Measurements from ENCODE around the gene BIVM.

Gene BIVM

DNA sequence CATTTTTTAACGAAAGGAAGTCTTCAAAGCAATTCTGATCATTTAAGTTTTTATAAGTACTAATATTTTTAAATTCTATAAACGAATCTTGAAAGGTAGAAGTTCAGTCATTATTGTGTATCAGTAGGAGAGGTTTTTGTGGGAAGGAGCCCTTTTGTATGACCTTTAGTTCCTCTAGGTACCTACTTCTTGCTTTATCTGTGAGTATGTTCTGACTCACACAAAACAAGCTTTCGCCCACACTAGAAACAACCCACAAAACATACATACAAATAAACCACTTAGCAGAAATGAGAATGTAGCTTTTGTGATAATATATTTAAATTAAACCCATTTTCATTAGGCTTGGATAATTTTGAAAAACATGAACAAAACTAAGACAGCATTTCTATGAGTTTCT lies 74.7 kb downstream of the BIVM start:
- TF ChIP-seq, protein P1, sequence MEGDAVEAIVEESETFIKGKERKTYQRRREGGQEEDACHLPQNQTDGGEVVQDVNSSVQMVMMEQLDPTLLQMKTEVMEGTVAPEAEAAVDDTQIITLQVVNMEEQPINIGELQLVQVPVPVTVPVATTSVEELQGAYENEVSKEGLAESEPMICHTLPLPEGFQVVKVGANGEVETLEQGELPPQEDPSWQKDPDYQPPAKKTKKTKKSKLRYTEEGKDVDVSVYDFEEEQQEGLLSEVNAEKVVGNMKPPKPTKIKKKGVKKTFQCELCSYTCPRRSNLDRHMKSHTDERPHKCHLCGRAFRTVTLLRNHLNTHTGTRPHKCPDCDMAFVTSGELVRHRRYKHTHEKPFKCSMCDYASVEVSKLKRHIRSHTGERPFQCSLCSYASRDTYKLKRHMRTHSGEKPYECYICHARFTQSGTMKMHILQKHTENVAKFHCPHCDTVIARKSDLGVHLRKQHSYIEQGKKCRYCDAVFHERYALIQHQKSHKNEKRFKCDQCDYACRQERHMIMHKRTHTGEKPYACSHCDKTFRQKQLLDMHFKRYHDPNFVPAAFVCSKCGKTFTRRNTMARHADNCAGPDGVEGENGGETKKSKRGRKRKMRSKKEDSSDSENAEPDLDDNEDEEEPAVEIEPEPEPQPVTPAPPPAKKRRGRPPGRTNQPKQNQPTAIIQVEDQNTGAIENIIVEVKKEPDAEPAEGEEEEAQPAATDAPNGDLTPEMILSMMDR (IDR thresholded peaks at IDR 0.05; ENCODE audit: low read depth, low read length) = no peak
- DNase-seq (ENCODE audit: low read depth in 2 of 2) = peak; percentile 29 to 54
- no peak overlapping the region for H3K4me3 ChIP-seq (replicated peaks in 1 of 2; ENCODE audit: low read depth in 2 of 2, low read length in 2 of 2)

DNA sequence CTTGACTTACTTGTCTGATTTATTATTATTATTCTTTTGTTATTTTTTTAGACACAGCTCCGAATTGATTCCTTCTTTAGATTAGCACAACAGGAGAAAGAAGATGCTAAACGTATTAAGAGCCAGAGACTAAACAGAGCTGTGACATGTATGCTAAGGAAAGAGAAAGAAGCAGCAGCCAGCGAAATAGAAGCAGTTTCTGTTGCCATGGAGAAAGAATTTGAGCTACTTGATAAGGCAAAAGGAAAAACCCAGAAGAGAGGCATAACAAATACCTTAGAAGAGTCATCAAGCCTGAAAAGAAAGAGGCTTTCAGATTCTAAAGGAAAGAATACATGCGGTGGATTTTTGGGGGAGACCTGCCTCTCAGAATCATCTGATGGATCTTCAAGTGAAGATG lies 76.3 kb downstream of the BIVM start:
- no peak overlapping the region for H3K4me3 ChIP-seq (replicated peaks in 1 of 2; ENCODE audit: low read depth in 2 of 2, low read length in 2 of 2)
- DNase-seq (ENCODE audit: low read depth in 2 of 2) = no peak
- TF ChIP-seq, protein P1 (IDR thresholded peaks at IDR 0.05; ENCODE audit: low read depth, low read length) = no peak

DNA sequence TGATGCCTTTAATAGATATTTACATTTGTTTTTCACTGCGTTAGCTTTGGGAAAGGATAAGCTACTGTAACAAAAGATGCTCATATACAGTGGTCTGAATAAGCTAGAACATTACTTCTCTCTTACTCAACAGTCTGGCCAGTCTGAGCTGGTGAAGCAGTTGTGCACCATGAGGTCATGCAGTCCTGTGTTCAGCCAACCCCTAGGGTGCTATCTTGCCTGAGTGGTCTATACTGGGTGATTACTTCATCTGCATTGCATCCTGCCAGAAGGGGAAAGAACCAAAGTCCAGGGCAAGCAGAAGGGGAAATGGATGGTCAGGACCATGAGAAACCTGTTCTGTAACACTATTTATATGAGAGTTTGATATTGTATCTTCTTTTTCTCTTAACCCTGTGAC lies 78.4 kb downstream of the BIVM start:
- H3K4me3 ChIP-seq (replicated peaks in 1 of 2; ENCODE audit: low read depth in 2 of 2, low read length in 2 of 2) = no peak overlapping the region
- TF ChIP-seq, protein P1 (IDR thresholded peaks at IDR 0.05; ENCODE audit: low read depth, low read length) = no peak
- DNase-seq (ENCODE audit: low read depth in 2 of 2) = peak; percentile 48 to 77

DNA sequence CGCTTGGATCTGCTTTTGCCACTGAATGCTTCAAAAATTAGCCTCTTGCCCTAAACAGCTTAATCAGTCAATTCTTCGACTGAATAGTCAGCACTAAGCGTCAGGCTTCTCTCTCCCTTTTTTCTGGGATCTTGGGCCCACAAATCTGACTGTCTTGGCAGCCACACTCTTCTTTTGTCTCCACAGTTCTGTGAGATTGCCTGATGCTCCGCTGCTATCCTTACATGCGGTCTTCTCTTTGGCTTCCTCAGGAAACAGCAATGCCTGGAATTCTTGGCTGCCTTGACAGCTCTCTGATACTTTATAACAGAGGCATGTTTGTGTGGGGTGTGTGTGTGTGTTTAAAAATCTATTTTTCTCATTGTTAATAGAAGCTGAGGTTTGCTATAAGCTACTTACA lies 79.6 kb downstream of the BIVM start:
- DNase-seq (ENCODE audit: low read depth in 2 of 2) = peak; percentile 64 to 85
- H3K4me3 ChIP-seq (replicated peaks in 1 of 2; ENCODE audit: low read depth in 2 of 2, low read length in 2 of 2) = no peak overlapping the region
- TF ChIP-seq, protein P1 (IDR thresholded peaks at IDR 0.05; ENCODE audit: low read depth, low read length) = no peak

DNA sequence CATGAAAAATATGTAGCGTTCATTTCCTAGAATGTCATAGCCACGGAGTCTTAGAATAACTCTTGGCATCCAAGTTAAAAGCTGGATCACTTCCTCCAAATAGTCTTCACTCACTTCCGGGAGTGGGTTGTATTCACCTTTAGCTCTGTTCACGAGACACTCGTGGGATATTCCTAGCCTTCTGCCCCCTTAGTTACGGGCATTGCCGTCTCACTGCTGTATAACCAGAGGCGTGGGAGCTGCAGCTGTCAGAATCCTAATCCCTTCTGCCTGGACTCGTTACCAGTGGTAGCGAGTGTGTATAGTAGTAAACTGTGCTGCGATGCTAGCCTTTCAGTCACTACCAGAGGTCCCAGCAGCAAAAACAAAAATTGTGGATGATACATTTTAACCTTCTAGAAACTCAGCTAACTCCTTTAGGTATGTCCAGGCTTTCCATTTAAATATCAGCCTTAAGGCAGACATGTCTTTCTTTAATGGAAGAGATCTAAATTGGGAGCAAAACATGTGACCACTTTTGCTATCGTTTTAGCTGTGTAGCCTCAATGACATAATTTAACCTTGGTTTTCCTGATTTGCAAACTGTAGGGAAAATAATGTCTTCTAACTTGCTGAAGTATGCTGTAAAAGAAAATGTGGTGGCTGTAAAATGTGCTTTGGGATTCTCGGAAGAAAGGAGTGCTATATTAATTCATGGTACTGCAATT lies 81.0 kb downstream of the BIVM start:
- no peak overlapping the region for H3K4me3 ChIP-seq (replicated peaks in 1 of 2; ENCODE audit: low read depth in 2 of 2, low read length in 2 of 2)
- TF ChIP-seq, protein P1 (IDR thresholded peaks at IDR 0.05; ENCODE audit: low read depth, low read length) = no peak
- no peak for DNase-seq (ENCODE audit: low read depth in 2 of 2)

DNA sequence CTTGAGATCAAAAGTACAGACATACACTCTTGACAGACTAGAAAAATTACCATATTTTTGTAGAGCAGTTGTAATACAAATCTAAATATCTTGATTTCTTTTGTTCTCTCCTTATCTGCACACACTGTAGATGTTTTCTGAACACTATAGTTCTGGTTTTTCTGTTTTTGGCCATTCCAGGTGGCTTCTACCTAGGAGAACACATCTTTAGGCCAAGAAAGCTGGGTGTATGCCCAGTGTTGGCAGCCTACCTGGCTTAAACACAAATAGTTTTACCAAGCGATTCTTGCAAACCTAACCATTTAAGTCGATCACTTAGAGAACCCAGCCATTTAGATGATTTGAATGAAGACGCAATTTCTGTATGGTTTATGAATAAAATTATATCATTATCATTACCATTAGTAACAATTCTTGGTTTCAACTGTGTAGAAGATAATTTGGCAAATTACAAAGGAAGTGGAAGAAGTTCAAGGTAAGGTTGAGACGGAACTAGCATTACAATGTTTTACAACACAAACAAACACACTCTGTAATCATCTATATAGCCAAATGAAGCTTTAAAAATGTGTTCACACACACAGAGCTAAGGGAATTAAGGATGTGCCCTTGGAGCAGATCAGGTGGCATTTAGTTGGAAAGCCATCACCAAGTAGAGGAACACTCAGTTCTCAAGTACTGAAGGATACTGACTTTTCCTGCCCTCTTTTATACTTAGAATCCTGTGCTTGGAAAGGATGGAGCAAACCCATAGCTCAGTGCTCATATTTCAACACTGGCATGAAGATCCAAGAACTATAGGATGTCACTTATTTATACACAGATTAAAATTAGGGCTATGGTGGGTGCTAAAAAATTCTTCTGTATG lies 83.1 kb downstream of the BIVM start:
- DNase-seq (ENCODE audit: low read depth in 2 of 2) = no peak
- TF ChIP-seq, protein P1 (IDR thresholded peaks at IDR 0.05; ENCODE audit: low read depth, low read length) = no peak

More for the DNA sequence above, 83.1 kb downstream of the BIVM start:
- no peak overlapping the region for H3K4me3 ChIP-seq (replicated peaks in 1 of 2; ENCODE audit: low read depth in 2 of 2, low read length in 2 of 2)
